Activated CD4-positive, alpha-beta T cell treated with anti-CD3 and anti-CD28 coated beads for 48 hours (primary cell): ENCODE measurements around the gene CEACAM3.

Experiments used
- DNase-seq: peaks from one replicate; pipeline ENCODE4 v3.0.0-alpha.2; 2020

The CEACAM3 gene

DNA sequence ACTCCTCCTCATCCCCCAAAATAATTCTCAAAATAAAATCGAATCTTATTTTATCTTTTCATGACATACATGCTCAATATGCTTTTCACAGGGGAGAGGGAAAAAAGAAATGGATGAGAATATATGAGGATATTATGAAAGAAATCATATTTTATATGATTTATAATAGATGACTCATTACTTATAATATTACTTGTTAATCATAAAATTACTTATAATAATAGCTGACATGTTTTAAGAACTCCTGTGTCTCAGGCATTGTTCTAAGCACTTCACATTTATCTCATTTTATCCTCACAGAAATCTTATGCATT is 3.0 kb upstream of the CEACAM3 start:
- DNase-seq = no peak

DNA sequence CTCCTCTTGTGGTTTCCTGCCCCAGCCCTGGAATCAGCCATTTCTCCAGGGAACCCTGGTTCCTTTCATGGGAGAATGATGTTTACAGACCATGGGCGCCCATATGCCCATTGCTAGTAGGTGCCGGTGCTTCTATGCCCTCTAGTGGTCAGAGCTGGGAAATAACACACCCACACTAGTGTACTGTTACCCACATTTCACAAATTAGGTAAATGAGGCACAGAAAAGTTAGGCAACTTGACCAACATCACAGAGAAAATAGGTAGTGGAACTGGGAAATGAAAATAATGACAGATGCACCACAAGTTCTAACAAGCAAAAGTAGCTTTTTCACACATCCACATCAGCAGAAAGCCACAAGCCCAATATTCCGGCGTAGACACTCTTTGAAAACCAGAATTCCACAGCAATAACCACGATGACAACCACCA is 1.3 kb upstream of the CEACAM3 start:
- peak; percentile 77 for DNase-seq

DNA sequence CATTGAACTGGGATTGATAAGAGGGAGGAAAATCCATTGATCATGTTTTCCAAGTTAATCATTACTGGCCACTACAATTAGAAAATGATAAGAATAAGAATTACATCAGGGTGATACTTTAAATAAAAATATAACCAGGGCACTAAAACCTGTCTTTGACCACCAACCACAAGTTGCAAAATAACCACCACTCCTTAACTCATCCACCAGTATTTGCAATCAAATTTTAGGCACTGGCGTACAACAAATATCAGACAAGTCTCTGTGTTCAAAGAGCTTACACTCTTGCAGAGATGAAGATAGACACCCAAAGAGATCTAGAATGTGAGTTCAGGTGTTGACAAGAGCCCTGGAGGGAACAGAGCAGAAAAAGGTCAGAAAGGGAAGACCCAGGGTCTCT is 514 bp downstream of the CEACAM3 start:
- DNase-seq = no peak

DNA sequence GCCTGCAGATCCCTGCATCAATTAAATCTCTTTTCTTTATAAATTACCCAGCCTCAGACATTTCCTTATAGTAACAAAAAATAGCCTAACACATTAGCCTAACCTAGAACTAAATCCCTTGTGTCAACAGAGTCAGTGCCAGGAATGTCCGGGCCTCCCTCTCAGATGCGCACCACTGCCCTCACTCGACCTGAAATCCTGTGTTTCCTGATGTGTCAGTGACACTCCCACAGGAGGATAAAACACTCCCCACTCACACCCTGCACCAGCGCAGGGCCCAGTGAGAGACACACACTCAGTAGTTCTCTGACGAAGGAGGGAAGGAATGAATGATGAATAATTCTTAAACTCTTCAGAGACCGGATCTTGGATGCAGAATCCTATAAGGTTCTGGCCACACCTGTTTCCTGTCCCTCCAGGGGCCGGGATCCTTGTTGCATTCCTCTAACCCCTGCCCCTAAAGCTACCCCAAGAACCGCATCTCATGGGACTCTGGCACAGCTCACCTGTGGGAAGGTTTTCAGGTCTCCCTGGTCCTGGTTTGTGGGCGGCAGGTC is 3.1 kb downstream of the CEACAM3 start:
- no peak for DNase-seq

DNA sequence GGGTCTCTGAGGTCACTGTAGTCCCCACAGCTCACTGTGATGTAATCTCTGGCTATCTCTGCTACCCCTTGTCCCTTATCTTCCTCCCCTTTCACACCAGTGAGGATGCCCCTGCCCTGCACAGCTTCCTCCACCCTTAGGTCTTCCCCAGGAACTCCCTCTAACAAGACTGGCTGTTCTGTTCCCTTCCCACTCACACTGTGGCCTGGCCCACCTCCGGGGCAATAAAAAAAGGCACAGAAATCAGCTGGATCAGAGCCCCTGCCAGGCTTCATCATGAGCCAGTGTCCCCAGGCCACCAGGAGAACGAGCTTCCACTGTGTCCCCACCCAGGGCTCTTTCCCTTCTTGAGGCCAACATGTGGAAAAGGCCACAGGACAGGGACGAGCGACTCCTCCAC is 4.6 kb downstream of the CEACAM3 start:
- DNase-seq = no peak

DNA sequence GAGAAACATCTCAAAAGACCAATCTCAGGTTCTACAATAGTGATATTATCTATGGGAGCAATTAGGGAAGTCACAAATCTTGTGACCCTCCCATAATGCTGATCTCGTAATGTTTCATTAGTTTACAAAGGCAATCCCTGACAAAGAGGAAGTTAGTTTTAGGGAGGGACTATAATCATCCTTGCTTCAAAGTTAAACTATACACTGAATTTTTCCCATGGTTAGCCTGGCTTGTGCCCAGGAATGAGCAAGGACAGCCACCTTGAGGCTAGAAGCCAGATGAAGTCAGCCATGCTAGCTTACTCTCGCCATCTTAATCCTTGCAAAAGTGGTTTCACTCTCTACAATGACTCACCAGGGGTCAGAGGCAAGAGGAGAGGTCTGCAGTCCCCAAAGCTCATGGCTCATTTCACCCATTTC is 5.4 kb downstream of the CEACAM3 start:
- no peak for DNase-seq

DNA sequence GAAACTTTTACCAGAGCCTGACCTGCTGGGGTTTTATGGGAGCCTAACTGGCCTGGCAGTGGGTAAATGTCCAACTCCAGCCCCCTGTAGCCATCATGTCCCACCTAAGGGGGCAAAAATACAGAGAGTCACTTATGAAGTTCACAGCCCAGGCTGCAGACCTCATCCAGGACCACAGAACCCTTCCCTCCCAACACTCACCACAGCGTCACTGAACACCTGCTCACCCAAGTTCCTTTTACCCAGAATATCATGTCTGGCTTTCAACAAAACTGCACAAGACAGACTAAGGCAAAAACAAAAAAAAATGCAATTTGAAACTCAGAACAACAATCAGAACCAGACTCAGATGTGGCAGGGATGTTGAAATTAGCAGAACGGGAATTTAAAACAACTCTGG is 6.4 kb downstream of the CEACAM3 start:
- DNase-seq = no peak

DNA sequence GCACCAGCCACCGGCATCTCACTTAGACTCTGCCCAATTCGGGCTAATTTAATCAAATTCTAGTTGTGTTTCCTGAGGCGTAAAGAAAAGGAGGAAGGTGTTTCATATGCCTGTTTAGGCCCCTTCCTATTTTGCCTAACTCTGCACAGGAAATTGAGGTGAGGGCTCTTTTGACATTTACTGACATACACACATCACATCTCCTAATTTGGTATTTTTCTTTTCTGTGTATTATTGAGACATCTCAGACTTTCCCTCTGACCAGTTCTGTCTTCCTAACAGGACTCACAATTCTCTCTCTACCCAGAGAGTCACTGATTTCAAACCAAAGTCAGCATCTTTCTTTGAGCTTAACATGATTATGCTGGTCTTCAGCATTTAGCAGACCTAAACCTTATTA is 7.9 kb downstream of the CEACAM3 start:
- DNase-seq = no peak

DNA sequence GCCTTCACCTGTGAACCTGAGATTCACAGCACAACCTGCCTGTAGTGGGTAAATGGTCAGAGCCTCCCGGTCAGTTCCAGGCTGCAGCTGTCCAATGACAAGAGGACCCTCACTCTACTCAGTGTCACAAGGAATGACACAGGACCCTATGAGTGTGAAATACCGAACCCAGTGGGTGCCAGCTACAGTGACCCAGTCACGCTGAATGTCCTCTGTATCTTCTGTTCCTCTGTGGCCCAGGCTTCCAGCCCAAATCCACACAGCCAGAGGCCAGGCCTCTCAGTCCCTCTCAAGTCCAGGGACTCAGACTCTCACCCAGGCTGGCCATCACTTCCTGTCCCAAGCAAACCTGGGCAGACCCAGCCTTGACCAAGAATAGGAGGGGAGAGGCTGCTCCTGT is 10.8 kb downstream of the CEACAM3 start:
- DNase-seq = no peak

DNA sequence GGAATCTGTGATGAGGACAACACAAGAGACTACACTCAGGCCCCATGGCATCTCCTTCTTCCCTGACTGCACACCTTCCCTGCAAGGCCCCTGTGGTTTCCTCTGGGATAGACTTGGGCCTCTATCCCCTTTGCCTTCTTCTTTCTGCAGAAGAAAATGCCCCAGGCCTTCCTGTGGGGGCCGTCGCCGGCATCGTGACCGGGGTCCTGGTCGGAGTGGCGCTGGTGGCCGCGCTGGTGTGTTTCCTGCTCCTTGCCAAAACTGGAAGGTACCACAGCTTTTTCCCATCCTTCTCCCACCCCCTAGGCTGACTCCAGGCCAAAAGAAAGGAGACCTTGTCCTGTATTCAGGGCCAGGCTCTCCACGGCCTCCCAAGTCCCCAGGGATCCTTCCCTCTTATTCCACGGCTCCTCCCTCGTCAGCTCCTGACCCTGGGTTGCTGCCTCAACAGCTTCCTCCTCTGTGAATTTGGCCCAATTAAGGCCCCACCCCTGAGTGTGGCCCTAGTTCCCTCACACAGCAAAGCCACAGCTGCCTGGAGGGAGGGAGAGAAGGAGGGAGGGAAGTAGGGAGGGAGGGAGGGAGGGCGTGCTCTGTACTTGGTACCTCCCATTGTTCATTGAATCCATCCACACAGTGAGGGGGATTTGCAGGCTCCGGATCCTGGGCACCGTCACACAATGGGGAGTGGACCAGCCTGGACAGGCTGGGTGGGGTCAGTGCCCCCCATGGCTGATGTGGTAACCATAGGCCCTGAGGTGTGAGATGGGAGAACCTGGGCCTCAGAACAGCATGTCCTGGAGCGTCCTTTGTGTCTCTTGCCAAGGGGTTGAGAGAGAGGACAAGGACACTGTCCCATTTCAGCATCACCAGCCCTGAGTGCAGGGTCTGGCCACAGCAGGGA is 12.5 kb downstream of the CEACAM3 start:
- no peak for DNase-seq

DNA sequence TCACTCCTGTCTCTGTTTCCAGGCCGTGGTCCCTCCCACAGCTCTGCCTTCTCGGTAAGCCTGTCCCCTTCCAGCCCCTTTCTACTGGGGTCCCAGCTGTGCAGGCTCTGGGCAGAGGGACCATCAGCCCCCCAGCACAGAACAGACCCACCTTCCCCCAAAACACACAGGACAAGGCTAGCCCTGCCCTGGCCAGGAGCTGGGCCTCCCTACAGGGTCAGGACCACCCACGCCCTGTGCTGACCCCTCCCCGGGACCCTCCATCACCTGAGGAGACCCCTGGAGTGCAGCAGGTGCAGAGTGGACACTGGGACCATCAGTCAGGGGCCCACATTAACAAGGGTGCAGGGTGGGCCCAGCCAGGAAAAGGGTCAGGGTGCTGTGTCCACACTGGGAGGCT is 13.9 kb downstream of the CEACAM3 start:
- DNase-seq = no peak

DNA sequence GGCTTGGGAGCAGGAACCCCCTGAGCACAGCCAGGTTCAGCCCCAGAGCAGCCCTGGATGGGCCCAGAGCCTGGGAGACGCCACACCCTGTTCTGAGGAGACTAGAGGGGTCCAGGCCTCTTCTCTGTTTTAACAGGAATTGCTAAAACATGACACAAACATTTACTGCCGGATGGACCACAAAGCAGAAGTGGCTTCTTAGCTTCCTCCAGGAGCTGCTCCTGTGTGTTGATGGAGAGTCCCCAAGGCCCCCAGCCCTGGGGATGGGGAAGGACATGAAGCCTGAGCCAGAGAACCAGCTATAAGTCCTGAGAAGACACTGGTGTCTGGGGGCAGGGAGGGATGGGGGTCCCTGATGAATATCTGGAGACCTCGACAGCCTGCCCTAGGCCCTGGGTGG is 14.6 kb downstream of the CEACAM3 start:
- no peak for DNase-seq

DNA sequence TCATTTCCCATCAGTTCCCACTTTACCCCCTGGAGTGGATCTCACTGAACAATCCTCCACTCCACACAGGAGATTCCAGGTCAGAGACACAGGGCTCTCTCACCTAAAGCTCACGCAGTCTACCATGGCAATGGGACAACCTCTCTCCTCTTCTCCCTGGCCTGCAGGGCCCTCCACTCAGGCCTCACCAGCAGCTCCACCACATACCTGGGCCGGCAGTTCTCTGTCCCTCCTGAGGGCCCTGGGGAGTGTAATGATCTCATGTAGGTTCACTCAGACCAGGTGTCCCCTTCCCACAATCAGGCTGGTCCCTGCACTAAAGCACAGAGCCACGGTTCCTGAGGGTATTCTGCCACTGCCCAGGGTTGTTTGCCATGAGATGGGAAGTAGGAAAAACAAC is 15.6 kb downstream of the CEACAM3 start:
- DNase-seq = no peak

DNA sequence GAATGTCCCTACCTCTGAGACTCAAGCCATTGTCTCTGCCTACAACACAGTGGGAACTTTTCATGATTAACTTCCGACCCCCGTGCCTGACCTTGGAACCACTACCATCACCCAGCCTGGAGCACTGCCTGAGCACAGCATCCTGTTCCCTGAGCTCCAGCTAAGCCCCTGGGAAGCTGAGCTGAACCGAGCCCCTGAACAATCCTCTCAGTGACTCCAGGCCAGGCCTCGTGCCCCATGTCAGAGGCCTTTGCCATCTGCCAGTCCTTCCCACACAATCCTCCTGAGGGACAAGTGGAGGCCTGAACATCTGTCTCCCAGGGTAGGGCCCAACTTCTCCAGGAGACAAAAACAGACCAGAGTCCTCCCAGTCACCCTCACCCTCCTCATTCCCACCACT is 17.5 kb downstream of the CEACAM3 start:
- DNase-seq = no peak

DNA sequence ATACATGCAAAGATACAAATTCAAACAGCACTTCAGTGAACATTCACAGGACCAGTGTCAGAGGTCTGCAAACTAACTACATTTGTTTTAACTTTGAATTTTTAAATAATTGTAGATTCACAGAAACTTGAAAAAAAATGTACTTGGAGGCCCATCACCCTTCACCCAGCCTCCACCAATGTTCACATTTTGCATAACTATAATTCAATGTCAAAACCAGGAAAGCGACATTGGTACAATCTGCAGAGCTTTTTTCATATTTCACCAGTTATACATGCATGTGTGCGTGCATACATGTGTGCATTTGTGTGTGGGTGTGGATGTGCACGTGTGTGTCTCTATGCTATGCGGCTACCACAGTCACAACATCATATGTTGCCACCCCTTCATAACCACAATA is 18.9 kb downstream of the CEACAM3 start:
- no peak for DNase-seq

DNA sequence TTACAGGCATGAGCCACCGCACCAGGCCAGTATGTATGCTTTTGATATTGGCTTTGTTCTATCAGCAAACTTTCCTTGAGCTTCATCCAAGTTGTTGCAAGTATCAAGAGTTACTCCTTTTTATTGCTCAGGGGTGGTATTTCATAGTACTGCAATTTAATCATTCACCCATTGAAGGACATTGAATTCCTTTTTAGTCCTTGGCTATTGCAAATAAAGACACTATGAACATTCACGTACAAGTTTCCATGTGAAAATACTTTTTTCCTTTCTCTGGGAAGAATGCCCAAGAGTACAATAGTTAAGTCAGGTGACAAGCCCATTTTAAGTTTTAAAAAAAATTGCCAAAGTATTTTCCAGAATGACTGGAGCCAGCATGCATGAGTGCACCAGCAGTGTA is 20.4 kb downstream of the CEACAM3 start:
- DNase-seq = no peak

DNA sequence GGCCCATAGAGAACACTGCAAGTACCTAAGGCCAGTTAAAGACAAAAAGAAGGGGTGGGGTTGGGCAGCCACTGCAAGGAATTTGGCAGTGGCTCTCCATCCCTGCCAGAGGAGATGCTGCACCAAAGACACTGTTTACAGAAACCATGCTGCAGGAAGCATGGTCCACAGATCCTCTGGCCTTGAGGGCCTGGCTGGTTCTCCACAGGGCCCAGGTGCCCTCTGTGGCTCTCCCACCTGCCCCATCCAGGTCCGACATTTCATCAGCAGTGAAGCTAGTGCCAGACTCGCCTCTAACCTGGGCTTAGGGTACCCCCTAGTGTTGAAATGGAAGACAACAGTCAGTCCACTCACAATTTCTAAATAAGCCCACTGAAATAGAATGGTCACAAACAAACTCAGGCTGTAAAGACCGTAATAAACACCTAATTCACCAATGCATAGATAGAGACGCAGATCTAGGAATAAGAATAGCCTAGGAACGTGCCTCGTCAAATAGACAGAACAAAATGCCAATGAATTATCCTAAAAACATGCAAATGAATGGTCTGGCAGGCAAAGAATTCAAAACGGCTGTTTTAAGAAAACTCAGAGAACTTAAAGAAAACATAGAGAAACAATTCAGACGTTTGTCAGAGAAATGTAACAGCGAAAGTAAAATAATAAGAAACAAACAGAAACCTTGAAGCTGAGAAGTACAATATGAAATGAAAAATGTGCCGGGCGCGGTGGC is 24.8 kb downstream of the CEACAM3 start:
- DNase-seq = peak; percentile 66

DNA sequence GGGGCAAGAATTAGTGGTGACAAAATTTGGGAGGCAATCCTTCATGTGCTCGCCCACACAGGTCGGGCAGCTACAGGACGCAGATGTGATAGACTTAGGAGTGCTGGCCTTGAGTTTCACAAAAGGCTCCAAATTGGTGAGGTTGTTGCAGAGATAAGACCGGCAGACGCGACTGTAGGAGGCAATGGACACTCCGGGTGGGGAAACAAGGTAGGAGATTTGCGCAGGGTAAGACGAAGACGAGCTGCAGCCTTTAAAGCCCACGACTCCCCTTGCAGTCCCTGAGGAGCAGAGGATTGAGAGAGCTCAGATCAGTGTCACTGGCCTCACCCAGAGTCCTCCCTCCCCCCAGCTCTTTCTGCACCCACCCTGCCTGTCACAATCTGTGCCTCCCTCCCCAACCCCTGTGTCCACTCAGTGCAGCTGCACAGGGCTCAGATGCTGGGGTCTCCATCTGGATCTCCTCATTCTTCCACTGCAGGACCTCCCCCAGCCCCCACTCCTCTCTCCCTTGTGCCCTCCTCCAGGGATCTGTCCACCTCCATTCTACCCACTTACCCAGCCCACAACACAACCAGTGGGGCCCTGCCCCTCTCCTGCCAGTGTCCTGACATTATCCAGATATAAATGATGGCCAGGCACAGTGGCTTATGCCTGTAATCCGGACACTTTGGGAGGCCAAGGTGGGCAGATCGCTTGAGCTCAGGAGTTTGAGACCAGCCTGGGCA is 41.8 kb downstream of the CEACAM3 start:
- no peak for DNase-seq

DNA sequence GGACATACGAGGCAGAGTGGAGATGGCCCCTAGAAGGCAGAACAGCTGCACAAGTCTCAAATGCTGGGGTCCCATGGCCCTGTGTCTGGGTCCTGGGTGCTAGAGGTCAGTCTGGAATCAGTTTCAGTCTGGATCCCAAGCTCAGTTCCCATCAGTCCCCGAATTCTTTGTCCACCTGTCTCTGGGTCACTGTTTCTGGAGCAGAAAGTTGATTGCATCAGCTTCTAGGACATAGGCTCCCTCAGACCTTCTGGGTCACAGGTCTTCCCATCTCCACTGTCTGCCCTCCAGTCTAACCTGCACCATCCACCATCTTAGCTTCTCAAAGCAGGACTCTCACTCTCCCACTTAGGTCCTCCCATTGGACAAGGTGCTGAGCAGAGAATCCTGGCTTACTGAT is 42.8 kb downstream of the CEACAM3 start:
- no peak for DNase-seq

DNA sequence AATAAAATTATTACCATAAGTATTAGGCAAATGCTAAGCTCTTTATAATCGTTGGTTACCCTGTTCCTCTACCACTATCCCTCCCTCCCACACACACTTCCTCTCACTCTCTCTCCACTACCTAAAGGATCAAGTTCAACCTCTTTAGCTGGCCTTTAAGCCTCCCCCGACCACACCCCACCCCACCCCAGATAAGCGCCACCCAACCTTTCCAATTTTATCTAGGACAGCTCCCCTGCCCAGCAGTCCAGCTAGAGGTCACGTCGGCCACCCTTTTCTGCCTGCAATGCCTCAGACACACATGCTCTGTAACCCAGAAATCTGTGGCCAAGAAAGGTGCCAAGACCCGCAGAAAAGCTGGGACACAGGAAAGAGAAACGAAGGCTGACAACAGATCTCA is 47.0 kb downstream of the CEACAM3 start:
- no peak for DNase-seq

DNA sequence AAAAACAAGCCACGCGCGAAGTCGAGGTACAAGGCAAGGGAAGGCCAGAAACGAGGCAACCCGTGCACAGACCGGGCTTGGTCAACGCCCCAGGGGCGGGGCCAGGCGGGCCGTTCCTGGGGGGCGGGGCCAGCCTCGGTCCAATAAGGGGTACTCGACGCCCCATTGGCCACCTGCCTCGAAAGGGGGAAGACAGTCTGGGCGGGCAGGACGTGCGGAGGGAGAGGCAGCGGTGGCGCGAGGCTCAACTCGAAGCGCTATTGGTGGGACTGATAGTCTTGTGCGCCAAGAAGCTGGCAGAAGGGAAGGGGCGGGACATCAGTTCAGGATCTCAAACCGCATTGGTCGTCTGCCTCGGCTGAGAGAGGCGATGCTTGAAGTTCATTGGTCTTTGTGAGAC is 48.2 kb downstream of the CEACAM3 start, which contains the start of gene LYPD4:
TSS of gene LYPD4 (minus strand) at position 83 of the 400 bp plus-strand sequence. CDS start 5,398 bp downstream, outside the sequence.
- peak; percentile 20 for DNase-seq

DNA sequence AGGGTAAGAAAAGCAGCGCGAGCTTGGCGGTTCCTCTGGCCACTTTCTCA is 48.4 kb downstream of the CEACAM3 start, which contains the start of gene DMRTC2:
TSS of gene DMRTC2 (plus strand) at position 42 of the 50 bp plus-strand sequence. CDS start 2,387 bp downstream, outside the sequence.
- DNase-seq = no peak

DNA sequence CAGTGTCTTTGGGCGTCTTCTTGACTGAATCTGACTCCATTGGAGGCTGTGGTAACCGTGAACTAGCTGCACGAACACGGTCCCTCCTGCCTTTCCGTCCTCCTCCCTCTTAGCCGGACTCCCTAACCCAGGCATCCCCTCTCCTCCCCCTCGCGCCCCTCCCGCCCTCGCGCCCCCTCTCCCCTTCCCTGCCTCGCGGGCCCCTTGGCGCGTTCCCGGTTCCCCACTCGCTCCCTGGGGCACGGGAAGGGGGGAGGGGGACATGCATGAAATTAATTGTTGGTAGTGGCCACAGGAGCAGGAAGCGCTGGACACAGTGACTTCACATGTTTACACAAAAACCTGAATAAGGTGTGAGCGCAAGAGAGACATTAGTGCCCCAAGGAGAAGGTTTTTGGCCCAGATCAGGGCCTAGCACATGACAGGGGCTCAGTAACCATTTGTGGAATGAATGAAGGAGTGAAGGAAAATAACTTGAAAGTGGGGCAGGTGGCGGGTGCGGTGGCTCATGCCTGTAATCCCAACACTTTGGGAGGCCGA is 48.7 kb downstream of the CEACAM3 start:
- DNase-seq = no peak
